Coronary artery (tissue), 2 donors: Measurements from ENCODE around the gene TRHDE.
A peak's percentile ranks its signal among the peaks of the same experiment; 100 is the strongest.

ENCODE experiments used
- DNase-seq: peaks from one replicate; pipeline ENCODE4 v3.0.0-alpha.2; 2017; ENCODE audit warnings: low spot score
- H3K27ac ChIP-seq, 2 donors: fragments of 200-600 bp; sonication (generic); one replicate each; pipeline ENCODE4 v1.5.1; 2016 to 2019
- H3K4me3 ChIP-seq: fragments of 200-600 bp; sonication (generic); 2 replicates; pipeline ENCODE4 v1.5.1; 2016; ENCODE audit warnings: mild to moderate bottlenecking, moderate library complexity
- CTCF ChIP-seq: fragments of 200-600 bp; sonication (generic); IDR thresholded peaks from one replicate; pipeline ENCODE4 v1.5.1; 2019; ENCODE audit warnings: antibody characterized with exemption

TRHDE gene

GRCh38 chr12:72273851-72274351 lies 1.7 kb downstream of the TRHDE start:
- DNase-seq: peak; percentile 67
- Histone ChIP-seq H3K27ac (peak overlapping the region in 1 of 2 donors; percentile 81), H3K4me3 (peak overlapping the region; percentile 74)
- TF ChIP-seq CTCF: no peak

DNA sequence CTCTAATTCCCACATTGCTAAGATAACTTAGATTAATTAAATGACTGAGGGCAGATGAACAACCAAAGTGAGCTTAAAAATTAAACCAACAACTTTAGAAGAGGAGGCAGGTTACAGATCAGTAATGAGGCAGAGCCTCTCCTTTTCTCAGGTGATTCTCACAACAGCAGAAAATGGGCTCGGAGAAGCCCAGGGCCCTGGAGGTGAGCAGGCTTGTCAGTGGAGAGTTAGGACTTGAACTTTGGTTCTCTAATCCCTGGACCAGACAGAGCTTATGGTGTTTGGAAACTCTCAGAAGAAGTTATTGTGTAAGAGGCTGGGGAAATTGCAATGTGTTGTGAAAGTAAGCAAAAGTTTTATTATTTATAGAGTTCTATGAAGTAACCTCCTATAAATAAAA lies 2.8 kb downstream of the TRHDE start:
- DNase-seq: no peak
- Histone ChIP-seq H3K4me3 (no peak overlapping the region), H3K27ac (no peak overlapping the region)
- TF ChIP-seq CTCF: no peak

DNA sequence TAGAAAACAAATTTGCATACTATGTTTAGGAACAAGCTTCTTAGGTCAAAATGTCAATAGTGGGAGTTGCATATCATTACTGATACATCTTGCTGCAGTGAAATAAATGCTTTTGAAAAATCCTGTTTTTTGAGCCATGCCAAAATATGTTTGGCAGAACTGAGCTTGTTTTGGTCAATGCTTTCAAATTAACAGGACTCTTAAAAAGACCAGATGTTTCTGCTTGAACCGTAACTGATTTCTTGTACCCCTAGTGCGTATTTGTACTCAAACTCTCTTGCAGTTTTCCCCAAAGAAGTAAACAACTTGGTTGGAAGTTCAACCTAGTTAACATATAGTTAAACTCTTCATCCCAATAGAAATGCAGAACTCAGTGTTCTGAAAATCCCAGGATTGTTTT lies 3.4 kb downstream of the TRHDE start:
- no peak for DNase-seq
- TF ChIP-seq CTCF: no peak
- Histone ChIP-seq H3K27ac (no peak overlapping the region), H3K4me3 (no peak overlapping the region)

- Histone ChIP-seq H3K4me3 (no peak overlapping the region), H3K27ac (no peak overlapping the region)
- DNase-seq: no peak
- no peak for TF ChIP-seq CTCF
Observed at GRCh38 chr12:72276181-72276805, 4.1 kb downstream of the TRHDE start.

- no peak for DNase-seq
- no peak for TF ChIP-seq CTCF
- no peak overlapping the region for H3K27ac ChIP-seq
- H3K4me3 ChIP-seq: no peak overlapping the region
Observed at GRCh38 chr12:72277415-72277814, 5.2 kb downstream of the TRHDE start.

GRCh38 chr12:72278894-72279293 lies 6.7 kb downstream of the TRHDE start:
- no peak for DNase-seq
- Histone ChIP-seq H3K27ac (no peak overlapping the region), H3K4me3 (no peak overlapping the region)
- no peak for TF ChIP-seq CTCF

- Histone ChIP-seq H3K4me3 (no peak overlapping the region), H3K27ac (no peak overlapping the region)
- no peak for TF ChIP-seq CTCF
- no peak for DNase-seq
Observed at GRCh38 chr12:72281126-72281525, 9.0 kb downstream of the TRHDE start.
